HG03280 (cell line): ENCODE measurements around the gene PFAS.

Source experiments
- ATAC-seq: cut with Tn5 transposase; IDR thresholded peaks from one replicate; pipeline ENCODE4 v1.9.1; 2021; ENCODE audit warnings: mild to moderate bottlenecking, moderate library complexity; ENCODE audit not compliant: unreplicated experiment

Gene PFAS

DNA sequence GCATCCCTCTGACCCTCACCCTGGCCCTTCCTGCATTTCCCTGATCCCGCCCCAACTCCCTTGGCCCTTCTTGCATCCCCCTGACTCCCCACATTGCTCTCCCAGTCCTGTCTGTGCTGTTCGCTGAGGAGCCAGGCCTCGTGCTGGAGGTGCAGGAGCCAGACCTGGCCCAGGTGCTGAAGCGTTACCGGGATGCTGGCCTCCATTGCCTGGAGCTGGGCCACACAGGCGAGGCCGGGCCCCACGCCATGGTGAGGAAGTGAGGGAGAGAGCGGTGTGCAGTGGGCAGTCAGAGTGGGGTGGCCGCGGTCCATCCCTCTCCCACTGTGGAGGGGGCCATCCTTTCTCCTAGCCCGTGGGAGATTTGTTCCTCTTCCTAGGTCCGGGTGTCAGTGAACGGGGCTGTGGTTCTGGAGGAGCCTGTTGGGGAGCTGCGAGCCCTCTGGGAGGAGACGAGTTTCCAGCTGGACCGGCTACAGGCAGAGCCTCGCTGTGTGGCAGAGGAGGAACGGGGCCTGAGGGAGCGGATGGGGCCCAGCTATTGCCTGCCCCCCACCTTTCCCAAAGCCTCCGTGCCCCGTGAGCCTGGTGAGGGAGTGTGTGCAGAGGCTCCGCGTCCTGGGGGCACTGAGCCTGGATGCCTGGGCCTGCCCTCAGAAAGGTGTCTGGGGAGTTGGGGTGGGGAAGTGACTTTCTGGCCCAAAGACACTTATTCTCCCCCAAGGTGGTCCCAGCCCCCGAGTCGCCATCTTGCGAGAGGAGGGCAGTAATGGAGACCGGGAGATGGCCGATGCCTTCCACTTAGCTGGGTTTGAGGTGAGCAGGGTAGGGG lies 17.8 kb downstream of the PFAS start:
- no peak for ATAC-seq

DNA sequence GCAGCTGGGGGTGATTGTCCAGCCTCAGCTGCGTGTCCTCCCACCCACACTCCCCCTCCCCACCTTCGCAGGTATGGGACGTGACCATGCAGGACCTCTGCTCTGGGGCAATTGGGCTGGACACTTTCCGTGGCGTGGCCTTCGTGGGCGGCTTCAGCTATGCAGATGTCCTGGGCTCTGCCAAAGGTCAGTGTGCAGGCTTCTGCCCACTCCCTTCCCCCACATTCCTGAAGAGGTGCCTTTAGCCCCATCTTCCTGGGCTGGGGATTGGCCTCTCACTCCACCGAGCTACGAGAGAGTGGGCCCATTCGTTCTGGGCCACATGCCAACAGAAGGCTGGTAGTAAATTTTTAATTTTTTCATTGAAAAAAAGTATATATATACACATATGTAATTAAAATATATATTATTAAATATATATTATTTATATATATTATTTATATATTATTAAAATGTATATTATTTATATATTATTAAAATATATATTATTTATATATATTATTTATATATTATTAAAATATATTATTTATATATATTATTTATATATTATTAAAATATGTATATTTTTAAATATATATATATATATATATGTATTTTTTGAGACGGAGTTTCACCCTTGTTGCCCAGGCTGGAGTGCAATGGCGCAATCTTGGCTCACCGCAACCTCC lies 18.5 kb downstream of the PFAS start:
- ATAC-seq: no peak

DNA sequence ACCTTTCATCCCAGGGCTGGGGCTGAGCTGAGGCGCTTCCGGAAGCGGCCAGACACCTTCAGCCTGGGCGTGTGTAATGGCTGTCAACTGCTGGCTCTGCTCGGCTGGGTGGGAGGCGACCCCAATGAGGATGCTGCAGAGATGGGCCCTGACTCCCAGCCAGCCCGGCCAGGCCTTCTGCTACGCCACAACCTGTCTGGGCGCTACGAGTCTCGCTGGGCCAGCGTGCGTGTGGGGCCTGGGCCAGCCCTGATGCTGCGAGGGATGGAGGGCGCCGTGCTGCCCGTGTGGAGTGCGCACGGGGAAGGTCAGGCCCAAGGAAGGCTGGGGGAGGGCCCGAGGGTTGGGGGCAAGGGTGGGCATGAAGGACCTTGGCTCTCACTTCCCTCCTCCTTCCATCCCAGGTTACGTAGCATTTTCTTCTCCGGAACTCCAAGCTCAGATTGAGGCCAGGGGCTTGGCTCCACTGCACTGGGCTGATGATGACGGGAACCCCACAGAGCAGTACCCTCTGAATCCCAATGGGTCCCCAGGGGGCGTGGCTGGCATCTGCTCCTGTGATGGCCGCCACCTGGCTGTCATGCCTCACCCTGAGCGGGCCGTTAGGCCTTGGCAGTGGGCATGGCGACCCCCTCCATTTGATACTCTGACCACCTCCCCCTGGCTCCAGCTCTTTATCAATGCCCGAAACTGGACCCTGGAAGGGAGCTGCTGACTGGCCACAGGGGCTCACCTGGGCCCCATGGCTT lies 19.6 kb downstream of the PFAS start:
- ATAC-seq: no peak

DNA sequence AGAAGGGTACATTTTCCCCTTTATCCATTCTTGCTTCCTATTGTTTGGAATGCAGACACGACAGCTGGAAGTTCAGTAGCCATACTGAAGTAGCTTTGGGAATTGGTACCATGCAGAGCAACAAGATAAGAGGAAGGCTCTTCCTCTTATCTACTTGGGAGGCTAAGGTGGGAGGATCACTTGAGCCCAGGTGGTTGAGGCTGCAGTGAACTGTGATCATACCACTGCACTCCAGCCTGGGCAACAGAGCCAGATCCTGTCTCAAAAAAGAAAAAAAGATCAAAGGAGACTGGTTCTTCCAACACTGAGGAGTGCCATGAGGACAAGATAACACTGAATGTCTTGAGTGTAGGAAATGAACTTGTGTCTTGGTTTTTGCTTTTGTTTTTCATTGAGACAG lies 23.3 kb downstream of the PFAS start:
- ATAC-seq: no peak

DNA sequence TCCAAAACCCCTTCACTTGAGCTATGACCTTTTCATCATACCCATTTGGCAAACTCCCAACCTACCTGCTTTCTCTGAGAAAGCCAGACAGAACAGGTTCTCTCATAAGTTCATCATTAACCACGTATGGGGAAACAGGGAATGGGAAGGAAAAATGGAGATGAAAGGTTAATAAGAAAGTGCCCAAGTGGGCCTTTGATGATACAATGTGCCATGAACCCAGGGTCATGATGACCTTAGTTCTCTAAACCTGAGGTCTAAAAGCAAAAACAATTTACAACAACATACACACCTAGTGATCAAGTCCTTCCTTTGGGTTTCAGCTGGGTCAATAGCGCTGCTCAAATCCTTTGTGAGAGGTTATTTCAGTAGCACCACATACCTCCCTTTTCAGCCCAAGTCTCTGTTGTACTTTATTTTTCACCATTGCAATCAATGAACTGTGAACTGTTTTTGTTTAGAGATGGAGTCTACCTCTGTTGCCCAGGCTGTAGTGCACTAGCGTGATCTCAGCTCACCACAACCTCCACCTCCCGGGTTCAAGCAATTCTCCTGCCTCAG lies 24.9 kb downstream of the PFAS start:
- no peak for ATAC-seq

DNA sequence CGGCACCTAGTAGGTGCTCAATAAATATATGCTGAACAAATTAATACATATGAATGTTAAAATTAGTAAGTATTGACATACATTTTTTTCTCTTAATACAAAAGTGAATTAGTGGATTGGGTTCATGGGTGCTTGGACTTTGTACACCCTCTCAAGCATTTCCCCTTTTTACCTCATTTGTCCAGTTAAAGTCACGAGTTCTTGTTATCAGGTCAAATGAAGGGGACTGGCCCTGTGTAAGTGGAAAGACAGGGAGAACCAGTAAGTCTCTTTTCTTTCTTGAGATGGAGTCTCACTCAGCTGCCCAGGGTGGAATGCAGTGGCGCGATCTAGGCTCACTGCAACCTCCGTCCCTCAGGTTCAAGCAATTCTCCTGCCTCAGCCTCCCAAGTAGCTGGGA lies 25.7 kb downstream of the PFAS start:
- ATAC-seq: no peak

DNA sequence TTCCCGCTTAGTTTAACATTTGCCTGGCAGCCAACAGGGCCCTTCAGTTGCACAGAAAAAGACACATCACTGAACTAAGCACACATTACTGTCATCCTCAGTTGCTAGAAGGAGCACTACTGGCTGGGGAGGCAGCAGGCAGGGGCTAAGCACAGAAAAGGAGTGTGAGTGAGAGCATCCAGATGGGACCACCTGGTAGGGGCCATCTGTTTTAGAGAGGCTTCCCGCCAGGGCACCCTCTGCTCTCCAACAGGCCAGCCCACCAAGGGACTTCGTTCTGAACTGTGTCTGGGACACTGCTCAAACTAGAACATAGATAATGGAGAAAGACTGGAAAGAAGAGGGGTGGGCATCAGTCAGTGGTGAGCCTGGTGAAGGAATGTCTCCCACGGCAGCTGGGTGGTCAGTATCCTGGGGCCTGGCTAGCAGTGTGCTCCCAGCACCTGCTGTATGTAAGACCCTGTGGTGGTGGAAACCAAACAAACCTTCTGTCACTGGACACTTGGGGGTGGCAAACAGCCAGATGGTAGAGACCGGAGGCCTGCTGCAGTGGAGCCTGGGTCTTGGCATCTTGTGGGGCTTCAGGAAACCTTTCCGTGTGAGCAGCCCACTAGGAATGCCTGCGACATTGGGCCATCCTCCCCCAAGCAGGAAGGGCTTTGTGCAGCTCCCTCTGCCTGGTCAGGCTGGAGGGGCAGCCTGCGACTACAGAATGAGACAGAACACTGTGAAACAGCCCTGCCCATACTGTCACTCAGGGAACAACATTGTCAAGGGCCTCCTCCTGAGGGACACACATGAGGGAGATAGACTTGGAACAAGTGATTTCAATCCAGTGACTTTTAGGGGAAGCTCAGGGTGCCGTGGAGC lies 26.6 kb downstream of the PFAS start:
- ATAC-seq: no peak

DNA sequence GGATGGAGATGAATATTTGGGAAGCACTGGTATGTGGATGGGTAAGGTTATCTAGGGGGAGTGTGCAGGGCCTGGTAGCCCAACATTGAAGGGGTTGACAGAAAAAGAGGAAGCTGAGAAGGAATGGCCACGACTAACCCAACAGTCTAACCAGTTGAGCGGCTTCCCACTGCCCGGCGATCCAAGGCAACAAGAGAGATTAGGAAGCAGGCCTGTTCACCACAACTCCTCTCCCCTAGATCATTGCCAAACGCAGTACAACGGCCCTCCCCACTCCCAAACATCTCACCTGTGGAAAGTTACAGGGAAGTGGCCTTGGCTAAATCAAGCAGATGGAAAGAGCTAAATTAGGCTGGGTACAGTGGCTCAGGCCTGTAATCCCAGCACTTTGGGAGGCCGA lies 28.2 kb downstream of the PFAS start:
- ATAC-seq: no peak

DNA sequence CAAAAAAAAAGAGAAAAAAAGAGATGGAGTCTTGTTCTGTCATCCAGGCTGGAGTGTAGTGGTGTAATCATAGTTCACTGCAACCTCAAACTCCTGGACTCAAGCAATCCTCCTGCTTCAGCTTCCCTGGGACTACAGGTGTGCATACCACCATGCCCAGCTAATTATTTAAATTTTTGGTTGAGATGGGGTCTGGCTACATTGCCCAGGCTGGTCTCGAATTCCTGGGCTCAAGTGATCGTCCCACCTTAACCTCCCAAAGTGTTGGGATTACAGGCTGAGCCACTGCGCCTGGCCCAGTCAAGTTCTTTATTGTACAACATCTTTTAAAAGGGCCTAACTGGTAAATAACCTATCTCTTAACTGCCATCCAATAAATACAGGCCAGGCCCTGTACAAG lies 33.3 kb downstream of the PFAS start:
- no peak for ATAC-seq

DNA sequence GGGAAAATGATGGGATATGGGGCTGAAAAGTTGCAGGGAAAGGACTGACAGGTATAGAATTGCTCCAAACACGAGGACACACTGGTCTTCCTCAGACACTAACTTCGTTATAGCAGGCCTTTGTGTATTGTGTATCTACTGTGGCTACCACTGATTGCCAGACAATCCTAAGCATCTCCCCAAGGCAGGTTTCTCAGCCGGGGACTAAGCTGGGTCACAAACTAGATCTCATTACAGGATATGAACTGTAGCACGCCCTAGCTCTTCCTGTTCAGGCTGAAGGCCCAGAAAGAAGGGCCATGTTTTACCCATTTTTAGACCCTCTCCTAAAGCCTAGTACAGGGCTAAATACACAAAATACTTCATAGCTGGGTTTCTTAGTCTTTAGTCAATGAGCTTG lies 34.3 kb downstream of the PFAS start:
- no peak for ATAC-seq

DNA sequence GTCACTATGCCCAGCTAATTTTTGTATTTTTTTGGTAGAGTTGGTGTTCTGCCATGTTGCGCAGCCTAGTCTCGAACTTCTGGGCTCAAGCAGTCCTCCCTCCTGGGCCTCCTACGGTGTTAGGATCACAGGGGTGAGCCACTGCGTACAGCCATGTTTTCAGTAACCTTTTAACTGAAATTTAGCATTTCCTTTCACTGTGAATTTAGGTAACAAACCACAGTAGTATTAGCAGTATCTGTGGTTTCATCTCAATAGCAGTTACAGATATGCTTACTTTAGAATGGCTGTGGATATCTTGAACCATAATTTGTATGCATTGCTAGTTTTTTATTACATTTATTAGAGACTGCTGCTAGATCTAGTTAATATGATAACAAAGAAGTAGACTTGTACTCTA lies 35.0 kb downstream of the PFAS start:
- no peak for ATAC-seq

DNA sequence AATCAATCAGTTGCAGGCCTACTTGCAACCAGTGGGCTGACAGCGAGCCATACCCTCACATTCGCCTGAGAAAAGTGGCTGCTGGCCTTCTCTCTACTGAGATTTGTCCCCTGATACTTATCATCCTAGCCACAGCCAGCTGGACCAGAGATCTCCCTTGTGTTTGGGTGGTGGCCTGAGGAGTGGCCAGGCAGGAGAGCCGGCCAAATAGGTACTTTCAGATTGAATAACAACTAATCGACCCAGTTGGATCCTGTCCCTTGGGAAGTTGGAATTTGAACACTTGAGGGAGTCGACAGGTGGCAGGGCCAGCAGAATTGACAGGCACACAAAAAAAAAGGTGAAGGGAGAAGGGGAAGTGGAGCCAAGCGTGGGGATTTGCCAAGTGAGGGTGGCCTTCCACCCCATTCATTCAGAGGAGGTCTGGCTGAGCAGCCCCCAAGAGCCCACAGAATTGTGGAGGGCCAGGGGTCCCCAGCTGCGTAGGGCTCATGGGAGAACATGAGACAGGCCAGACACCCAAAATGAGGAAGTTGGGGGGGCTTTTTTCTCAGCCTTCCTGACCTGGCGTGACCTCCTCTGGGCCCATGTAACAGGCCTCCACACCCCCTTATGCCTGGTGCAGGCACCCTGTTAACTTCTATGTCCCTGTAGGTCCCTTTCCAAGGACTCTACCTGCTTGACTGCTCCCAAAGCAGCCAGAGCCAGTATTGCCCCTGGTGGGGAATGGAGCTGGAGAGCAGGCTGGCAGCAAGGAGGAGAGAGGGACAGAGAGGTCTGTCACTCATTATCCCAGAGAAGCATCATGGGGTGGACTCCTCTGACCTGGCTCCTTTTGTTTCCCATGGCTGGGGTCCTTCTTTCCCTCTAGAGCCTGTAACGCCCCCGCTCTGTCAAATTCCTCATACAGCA lies 36.4 kb downstream of the PFAS start:
- ATAC-seq: no peak

DNA sequence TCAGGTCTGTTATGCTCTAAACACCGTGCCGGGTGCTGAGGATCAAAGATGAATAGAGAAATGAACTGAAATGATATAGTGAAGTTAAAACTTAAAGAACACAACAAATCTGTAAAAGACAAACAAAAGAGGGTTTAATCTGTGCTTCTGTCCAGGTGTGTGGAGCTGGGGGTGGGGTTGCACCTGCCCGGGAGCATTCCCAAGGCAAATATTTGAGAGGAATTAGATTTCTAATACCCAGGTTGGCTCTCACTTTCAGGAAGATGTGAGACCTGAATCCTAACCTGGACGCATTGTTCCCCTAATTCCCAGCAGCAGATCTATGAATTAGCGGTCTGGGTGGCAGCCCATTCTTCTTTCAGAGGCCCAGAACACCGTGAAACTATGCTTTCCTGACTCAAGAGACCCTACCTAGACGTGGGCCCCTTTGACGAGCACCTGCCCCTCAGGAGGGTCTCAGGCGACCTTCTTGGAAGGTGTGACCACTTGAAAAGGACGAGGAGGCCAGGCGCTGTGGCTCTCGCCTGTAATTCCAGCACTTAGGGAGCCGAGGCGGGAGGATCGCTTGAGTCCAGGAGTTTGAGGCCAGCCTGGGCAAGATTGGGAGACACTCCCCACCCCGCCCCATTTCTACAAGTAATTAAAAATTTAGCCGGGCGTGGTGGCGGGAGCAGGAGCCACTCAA lies 38.7 kb downstream of the PFAS start:
- no peak for ATAC-seq

DNA sequence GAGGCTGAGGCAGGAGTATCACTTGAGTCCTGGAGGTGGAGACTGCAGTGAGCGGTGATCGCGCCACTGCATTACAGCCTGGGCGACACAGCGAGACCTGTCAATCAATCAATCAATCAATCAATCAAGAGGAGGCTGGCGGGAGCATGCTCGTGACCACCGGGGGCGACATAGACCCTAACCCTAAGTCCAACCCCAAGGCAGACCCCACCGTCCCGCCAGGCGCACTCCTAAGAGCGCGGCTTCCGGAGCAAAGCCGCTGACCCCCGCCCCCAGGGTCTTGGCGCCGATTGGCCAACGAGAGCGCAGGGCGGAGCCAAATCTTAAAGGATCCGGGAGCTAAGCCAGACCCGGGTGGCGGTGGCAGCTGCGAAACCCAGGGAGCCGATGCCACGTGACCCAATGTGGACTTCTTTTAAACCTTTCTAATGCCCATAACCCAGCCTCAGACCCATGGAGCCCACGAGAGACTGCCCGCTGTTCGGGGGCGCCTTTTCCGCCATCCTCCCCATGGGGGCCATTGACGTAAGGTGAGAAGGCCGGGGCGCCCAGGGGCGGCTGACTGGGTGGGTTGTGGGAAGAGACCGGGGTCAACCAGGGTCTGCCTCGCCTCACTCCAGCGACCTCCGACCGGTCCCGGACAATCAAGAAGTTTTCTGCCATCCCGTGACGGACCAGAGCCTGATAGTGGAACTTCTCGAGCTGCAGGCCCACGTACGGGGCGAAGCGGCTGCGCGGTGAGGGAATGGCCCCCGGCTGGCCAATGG lies 39.4 kb downstream of the PFAS start, which contains the start of gene RANGRF:
TSS of gene RANGRF (plus strand) at position 335 of the 767 bp plus-strand sequence. CDS start at position 454, 119 bp downstream.
- peak; percentile 87 for ATAC-seq

DNA sequence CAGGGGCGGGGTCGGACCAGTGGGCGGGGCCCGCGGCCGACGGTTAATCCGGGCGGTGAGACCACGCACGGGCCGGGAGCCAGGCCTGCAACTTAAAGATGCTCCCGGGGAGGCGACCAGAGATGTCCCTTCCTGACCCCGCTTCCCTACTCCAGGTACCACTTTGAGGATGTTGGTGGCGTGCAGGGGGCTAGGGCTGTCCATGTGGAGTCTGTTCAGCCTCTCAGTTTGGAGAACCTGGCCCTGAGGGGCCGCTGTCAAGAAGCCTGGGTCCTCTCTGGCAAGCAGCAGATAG lies 40.0 kb downstream of the PFAS start:
- no peak for ATAC-seq

DNA sequence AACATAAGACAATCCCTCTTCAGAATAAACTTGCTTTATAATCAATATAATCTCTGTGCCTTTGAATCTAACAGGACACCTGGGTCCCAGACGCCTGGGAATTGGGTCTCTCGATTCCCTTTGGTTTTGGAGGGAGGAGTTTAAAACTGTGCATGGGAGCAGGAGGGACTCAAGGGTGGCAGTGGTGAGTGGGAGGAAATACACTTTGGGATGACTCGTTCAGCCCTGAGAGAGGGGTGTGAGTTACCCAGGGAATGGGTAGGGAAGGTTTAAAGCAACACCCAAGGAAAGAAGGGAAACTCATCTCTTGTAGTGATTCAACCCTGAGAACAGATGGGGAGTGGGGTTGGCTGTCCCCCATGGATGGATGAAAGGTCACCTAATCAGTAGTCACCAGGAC lies 41.0 kb downstream of the PFAS start:
- no peak for ATAC-seq

DNA sequence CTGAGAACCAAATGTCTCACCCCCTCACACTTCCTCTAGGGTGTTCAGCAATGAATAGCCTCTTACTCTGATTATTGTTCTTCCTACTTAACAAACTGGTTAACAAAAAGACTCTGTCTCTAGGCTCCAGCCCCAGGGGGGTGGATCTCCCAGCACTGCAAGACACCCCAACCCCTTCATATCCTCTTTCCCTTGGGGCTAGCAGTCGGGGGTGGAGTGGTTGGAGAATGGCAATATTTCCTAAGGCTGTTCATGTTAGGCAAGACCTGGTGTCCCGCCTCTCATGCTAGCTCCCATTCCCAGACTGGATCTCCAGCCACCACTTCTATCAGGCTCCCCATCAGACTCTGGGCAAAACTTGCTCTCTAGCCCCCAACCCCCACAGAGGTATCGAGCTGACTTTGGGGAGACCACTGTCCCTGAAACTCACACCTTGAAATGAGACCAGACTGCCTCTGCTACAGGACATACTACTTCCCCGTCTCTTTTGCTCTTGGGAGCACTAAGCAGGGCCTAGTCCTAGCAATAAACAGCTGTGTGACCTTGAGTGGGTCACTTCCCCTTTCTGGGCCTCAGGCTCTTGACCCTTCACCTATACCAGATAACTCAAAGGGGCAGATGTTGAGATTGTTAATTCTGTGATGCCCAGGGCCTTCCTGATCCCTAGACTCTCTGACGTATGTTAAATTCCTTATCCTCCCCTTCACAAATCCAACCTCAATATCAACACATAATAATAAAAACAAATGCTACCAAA lies 43.7 kb downstream of the PFAS start:
- ATAC-seq: no peak

DNA sequence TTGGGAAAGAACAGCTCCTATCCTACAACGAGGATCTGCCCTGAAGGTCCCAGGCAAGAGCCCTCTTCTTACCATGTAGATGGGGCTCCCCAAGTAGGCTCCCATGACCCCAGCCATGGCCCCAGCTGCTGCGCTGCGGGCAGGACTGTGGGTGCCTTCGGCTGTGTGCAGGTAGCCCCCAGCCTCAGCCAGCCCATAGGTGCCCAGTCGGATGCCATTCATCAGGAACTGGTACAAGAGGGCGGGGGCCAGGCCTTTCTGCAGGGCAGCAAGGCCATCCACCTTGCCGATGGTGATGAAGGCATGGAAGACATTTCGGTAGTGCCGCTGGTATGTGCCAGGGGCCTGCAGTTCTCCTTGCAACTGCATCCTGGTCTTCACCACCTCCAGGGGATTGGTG lies 45.3 kb downstream of the PFAS start:
- no peak for ATAC-seq
